Measurements from ENCODE around the gene SETDB1.

SETDB1 gene

GRCh38 chr1:150944856-150945255, 18.7 kb downstream of the SETDB1 start:
- DNase-seq = no peak

- no peak for DNase-seq
These were observed 28.5 kb downstream of the SETDB1 start for GRCh38 chr1:150954708-150955107.

GRCh38 chr1:150955280-150955679, 29.1 kb downstream of the SETDB1 start:
- peak; percentile 81 for DNase-seq

- no peak for DNase-seq
These were observed 31.5 kb downstream of the SETDB1 start for GRCh38 chr1:150957666-150958065.

GRCh38 chr1:150960646-150961045, 34.5 kb downstream of the SETDB1 start:
- DNase-seq = no peak

- DNase-seq = no peak
These were observed 35.6 kb downstream of the SETDB1 start for GRCh38 chr1:150961756-150962155.

- no peak for DNase-seq
These were observed 37.4 kb downstream of the SETDB1 start for GRCh38 chr1:150963321-150964163.

- DNase-seq = no peak
These were observed 38.0 kb downstream of the SETDB1 start for GRCh38 chr1:150964164-150964489.

- no peak for DNase-seq
These were observed 39.4 kb downstream of the SETDB1 start for GRCh38 chr1:150965605-150966004.

GRCh38 chr1:150966011-150966410, 39.8 kb downstream of the SETDB1 start:
- no peak for DNase-seq

- no peak for DNase-seq
These were observed 41.8 kb downstream of the SETDB1 start for GRCh38 chr1:150967936-150968335.

GRCh38 chr1:150968491-150968890, 42.3 kb downstream of the SETDB1 start:
- DNase-seq = no peak

- no peak for DNase-seq
These were observed 43.5 kb downstream of the SETDB1 start for GRCh38 chr1:150969626-150970025.

GRCh38 chr1:150970808-150971582, 44.8 kb downstream of the SETDB1 start:
- DNase-seq = no peak

GRCh38 chr1:150971583-150972416, 45.6 kb downstream of the SETDB1 start:
- DNase-seq = peak; percentile 47

GRCh38 chr1:150972417-150972940, 46.3 kb downstream of the SETDB1 start:
- no peak for DNase-seq

- peak; percentile 47 for DNase-seq
These were observed 47.2 kb downstream of the SETDB1 start for GRCh38 chr1:150973258-150973835.

GRCh38 chr1:150973836-150974579, 47.8 kb downstream of the SETDB1 start:
- DNase-seq = peak; percentile 54

GRCh38 chr1:150974580-150975478, 48.7 kb downstream of the SETDB1 start, which contains the start of gene CERS2:
Gene CERS2 (minus strand): TSS chr1:150974835. CDS start chr1:150969090, 5,745 bp downstream.
- peak; percentile 90 for DNase-seq

- DNase-seq = peak; percentile 52
These were observed 50.2 kb downstream of the SETDB1 start for GRCh38 chr1:150976401-150976821.
